Measurements from ENCODE around the gene S100A8.

The S100A8 gene

DNA sequence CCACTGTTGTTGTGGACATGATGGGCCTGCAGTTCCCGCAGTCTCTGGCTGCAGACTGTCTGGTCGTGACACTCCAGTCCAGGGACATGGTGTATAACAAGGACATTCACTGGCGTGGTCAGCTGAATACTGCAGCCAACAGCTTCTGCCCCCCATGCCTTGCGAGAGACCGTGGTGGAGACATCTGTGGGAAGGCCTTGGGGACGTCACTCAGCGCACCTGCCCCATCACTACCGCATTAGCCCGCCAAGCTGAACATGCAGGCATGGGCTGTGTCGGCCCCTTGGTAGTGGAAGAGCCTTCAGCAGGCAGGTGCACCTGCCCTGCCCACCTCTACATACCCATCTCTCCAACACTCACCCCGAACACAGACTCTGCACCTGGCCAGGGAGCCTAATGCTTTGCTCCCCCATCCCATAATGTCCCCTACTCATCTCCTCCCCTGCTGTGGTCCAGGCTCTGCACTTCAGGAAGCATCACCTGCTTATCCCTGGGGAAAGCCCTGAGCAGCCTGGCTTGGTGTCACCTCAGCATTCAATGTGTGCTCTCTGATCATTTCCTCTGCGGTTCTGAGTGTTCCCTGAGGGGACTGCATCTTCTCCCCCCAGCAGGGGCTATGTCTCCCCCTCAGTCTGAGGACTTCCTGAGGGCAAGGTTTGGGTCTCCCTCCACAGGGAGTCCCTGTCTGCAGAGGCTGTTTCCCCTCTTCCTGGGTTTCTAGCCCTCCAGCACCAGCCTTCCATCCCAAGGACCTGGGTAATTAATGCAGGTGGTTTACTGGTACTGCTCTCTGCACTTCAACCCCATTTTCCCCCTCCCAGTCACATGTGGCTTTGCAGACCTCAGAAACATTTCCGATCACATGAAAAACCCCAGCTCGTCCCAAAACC, 45.4 kb downstream of the S100A8 start:
- no peak for DNase-seq

DNA sequence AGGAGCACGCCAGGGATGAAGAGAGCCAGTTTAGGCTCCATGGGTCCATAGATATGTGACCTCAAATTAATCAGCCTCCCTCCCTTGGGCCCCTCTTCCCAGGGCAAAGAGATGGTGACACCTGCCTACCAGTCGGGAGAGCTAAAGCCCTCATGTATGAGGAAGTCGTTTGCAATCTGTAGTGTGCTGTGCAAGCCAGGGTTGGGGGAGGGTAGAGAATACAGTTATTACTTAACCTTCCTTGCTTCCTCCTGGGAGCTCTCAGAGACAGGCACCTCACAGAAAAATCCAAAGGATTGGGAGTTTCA, 46.2 kb downstream of the S100A8 start:
- DNase-seq = no peak

- DNase-seq = no peak
Measured at GRCh38 chr1:153343811-153344717, 46.8 kb downstream of the S100A8 start.

GRCh38 chr1:153343040-153343681, 47.7 kb downstream of the S100A8 start:
- DNase-seq = no peak

- DNase-seq = no peak
Measured at GRCh38 chr1:153342178-153342577, 48.7 kb downstream of the S100A8 start.

DNA sequence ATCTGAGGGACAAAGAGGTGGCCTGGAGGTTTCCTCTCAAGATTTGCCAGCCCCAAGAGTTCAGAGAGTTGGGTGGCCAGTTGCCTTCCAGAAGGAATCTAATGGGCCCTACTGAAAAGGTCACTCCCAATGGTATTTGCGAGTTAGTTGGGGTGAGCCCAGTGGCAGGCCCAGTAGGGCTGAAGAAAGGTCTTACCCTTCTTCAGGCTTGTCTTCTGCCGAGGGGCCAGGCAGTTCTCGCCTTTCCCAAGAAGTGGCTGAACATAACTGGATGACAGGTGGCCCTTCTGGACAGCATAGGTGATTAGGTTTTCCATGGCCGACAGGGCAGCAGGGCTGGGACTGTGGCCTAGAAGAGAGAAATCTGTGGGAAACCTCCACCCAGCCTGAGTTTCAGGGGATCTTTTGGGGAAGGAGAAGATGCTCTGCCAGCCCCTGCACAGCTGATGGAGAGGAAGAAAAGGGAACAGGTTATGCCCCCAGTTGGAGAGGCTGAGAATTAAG, 49.4 kb downstream of the S100A8 start:
- no peak for DNase-seq

- DNase-seq = no peak
Measured at GRCh38 chr1:153340356-153340755, 50.5 kb downstream of the S100A8 start.

Data from NCI-H82 (cell line).